GM12864 (cell line): ENCODE results near the gene PPCS.
A peak's percentile ranks its signal among the peaks of the same experiment; 100 is the strongest.

Experiments used
- DNase-seq: peaks from one replicate; pipeline ENCODE4 v3.0.0-alpha.2; 2011; ENCODE audit warnings: low read depth
- H3K4me3 ChIP-seq: 2 replicates; pipeline ENCODE4 v1.5.1; 2011; ENCODE audit warnings: mild to moderate bottlenecking, low read depth, low read length, control low read depth
- TF ChIP-seq, protein P1 (sequence below): IDR thresholded peaks from 2 replicates; pipeline ENCODE4 v1.5.1; 2011; ENCODE audit warnings: low read depth, mild to moderate bottlenecking, moderate library complexity, low read length, control low read depth, inconsistent platforms; ENCODE audit errors: missing control alignments

PPCS gene

DNA sequence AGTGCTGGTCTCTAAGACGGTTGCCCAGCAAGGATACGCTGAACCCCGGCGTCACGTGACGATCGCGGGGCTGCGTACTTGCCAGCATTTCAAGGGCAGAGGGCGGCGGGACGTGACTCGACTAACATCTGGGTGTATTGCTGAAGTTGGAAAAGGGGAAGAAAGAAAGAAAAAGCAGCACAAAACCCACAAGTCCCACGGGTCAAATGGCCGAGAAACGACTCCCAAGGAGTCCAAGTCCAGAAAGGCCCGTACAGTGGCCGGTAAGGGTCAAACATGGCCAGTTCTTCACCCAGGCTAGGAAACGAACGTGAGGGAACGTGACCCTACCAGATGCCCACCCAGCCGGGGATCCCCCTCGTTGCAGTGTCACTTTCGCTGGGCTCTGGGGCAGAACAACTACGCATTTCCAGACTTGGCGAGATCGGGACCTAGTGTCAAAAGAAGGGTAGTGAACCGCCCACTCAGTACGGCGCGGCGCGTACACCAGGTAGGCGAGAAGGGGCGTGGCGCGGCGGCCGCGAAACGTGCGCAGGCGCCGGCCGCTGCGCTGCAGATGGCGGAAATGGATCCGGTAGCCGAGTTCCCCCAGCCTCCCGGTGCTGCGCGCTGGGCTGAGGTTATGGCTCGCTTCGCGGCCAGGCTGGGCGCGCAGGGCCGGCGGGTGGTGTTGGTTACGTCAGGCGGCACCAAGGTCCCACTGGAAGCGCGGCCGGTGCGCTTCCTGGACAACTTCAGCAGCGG lies at the start of gene PPCS, which contains the start of gene ZMYND12:
PPCS (plus strand) TSS at position 534 of the 744 bp plus-strand sequence; CDS start at position 557, 23 bp downstream.
ZMYND12 (minus strand) TSS at position 13 of the 744 bp plus-strand sequence. CDS start 25 bp downstream, outside the sequence.
- peak within 1 kb of the TSS; percentile 76 for H3K4me3 ChIP-seq
- peak; percentile 80 for DNase-seq
- TF ChIP-seq, protein P1, sequence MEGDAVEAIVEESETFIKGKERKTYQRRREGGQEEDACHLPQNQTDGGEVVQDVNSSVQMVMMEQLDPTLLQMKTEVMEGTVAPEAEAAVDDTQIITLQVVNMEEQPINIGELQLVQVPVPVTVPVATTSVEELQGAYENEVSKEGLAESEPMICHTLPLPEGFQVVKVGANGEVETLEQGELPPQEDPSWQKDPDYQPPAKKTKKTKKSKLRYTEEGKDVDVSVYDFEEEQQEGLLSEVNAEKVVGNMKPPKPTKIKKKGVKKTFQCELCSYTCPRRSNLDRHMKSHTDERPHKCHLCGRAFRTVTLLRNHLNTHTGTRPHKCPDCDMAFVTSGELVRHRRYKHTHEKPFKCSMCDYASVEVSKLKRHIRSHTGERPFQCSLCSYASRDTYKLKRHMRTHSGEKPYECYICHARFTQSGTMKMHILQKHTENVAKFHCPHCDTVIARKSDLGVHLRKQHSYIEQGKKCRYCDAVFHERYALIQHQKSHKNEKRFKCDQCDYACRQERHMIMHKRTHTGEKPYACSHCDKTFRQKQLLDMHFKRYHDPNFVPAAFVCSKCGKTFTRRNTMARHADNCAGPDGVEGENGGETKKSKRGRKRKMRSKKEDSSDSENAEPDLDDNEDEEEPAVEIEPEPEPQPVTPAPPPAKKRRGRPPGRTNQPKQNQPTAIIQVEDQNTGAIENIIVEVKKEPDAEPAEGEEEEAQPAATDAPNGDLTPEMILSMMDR: peak; percentile 25

DNA sequence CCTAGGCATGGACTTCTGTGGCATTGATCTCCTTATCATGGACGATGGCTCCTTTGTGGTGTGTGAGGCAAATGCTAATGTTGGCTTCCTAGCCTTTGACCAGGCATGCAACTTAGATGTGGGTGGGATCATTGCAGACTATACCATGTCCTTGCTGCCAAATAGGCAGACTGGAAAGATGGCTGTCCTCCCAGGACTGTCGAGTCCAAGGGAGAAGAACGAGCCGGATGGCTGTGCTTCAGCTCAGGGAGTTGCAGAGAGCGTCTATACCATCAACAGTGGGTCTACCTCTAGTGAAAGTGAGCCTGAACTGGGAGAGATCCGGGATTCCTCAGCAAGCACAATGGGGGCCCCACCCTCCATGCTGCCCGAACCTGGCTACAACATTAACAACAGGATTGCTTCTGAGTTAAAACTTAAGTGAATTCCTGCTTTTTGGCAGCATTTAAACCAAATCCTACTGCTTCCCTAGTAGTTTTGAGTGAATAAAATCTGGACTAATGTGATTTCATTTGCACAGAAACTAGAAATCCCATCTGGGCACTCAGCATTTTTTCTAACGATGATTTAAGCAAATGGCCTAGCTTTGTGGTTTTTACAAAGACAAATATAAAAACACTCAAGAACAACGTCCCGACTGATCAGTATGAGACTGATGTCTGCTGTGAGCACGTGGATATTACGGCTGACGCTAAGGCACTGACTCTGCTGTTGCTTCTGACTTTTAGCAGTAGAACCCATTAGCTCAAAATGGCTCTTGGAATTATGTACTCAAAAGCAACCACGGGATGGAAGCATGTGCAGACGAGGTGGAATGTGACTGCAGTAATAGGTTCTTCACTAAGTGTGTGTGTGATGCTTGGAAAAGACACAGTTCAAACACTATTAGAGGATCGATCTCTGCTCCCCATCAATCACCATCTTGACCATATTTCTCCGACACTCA lies 41.5 kb upstream of the PPCS start:
- TF ChIP-seq, protein P1: no peak
- H3K4me3 ChIP-seq: no peak overlapping the region
- DNase-seq: no peak

DNA sequence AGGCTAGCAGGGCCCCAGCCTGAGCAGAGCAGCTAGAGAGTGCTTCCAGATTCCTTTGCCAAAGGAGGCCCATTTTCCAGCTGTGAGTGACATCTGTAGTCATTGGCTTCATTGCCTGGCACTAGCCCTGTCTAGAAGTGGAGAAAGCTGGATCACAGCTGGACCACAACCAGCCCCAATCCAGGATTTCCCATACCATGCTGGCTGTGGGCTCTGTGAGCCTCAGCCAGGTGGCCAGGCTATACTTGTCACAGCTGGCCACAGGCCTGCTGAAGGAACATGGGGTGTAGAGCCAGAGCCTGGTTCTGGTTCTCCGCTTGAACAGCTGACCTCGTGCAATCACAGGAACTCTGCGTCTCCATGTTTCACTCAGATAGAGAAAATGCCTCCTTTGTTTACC lies 39.2 kb upstream of the PPCS start:
- TF ChIP-seq, protein P1: no peak
- no peak overlapping the region for H3K4me3 ChIP-seq
- DNase-seq: no peak

GRCh38 chr1:42418516-42418915 lies 37.8 kb upstream of the PPCS start:
- TF ChIP-seq, protein P1: no peak
- H3K4me3 ChIP-seq: no peak overlapping the region
- no peak for DNase-seq

GRCh38 chr1:42419126-42419821 lies 37.1 kb upstream of the PPCS start:
- TF ChIP-seq, protein P1: no peak
- no peak for DNase-seq

DNA sequence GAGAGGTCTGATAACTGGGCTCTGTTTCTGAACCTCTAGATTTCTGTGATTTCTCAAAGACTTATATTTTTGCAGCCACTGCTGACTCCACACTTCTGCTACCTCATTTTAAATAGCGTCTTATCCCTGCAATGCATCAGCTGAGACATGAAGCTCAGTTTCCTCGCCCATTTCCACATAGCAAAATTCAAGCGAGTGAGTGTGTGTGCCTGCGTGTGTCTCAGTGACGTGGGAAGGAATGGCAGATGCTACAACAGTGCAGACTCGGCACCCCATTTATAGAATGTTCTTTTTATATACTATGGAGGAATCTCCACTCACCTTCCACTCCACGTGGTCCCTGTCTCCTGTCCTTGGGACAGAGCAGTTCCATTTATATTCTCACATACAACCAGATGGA lies 36.2 kb upstream of the PPCS start:
- TF ChIP-seq, protein P1: no peak
- H3K4me3 ChIP-seq: no peak overlapping the region
- no peak for DNase-seq

More at GRCh38 chr1:42419126-42419821, 37.1 kb upstream of the PPCS start:
- H3K4me3 ChIP-seq: no peak overlapping the region
